K562 (cell line): ENCODE data around the gene CLCF1. TPM values are rescaled to one million over a fixed set of nuclear protein-coding genes. Genes with fewer than 3 reads are reported as not detected.

Experiments
- CBX1 ChIP-seq: sonication (generic); IDR thresholded peaks from 2 replicates; pipeline ENCODE4 v1.6.1; 2016; ENCODE audit warnings: antibody characterized with exemption, low read depth, mild to moderate bottlenecking
- HNRNPL ChIP-seq: fragments of 200-400 bp; formaldehyde crosslinking; IDR thresholded peaks from 2 replicates; pipeline ENCODE4 v1.6.1; 2017; ENCODE audit warnings: low read depth, mild to moderate bottlenecking, low read length
- SNIP1 ChIP-seq: fragments of 450-650 bp; IDR thresholded peaks from 2 replicates; pipeline ENCODE4 v1.7.1; 2017; ENCODE audit warnings: low read depth, mild to moderate bottlenecking
- TBP ChIP-seq: optimal IDR thresholded peaks from 2 replicates; pipeline ENCODE3; 2011; ENCODE audit warnings: low read depth, low read length, improper control_type of control experiment
- ZNF408 ChIP-seq: fragments of 250-450 bp; sonication (Bioruptor Pico); IDR thresholded peaks from 2 replicates; pipeline ENCODE4 v1.4.0; 2020; ENCODE audit warnings: low read depth, mild to moderate bottlenecking, moderate library complexity
- polyA plus RNA-seq, 8 experiments: library from polyadenylated mRNA; depleted of rRNA in 4 of 8; stranded (reverse) in 5 of 8; unstranded in 3 of 8; fragments of >200 nt; fragmentation: Nextera tagmentation in 2 of 8; fragmentation: Illumina TruSeq in 1 of 8; extraction: Ambion mirVana in 2 of 8; extraction: Trizol in 1 of 8; gene quantifications; 2 replicates each; pipeline versions ENCODE4 v1.2.1 to v1.2.3, GENCODE V29; 2011 to 2014; ENCODE audit warnings: inconsistent platforms in 1 of 8, missing spikeins in 1 of 8
- total RNA-seq, 7 experiments: library from RNA; depleted of rRNA in 6 of 7; stranded (reverse); fragments of >200 nt in 6 of 7; fragmentation: Illumina TruSeq in 2 of 7; extraction: Trizol in 2 of 7; gene quantifications; 2 replicates each; pipeline versions ENCODE4 v1.2.1 to v1.2.3, GENCODE V29; 2011 to 2021; ENCODE audit warnings: low replicate concordance in 1 of 7
- TF ChIP-seq, protein P1 (sequence below), 2 experiments: fragments of 450-650 bp in 1 of 2; sonication (generic) in 1 of 2; formaldehyde crosslinking in 1 of 2; IDR thresholded peaks; 2 replicates each; pipeline versions ENCODE4 v1.7.1 to v1.9.0; 2016 to 2022; ENCODE audit warnings: inconsistent platforms in 1 of 2, mild to moderate bottlenecking in 1 of 2, missing genetic modification reagents in 1 of 2
- TF ChIP-seq, protein P2 (sequence below): sonication (generic); formaldehyde crosslinking; IDR thresholded peaks from 2 replicates; pipeline ENCODE4 v1.8.1; 2023; ENCODE audit warnings: mild to moderate bottlenecking, missing genetic modification reagents
- TF ChIP-seq, protein P3 (sequence below): fragments of 250-450 bp; sonication (Bioruptor Pico); IDR thresholded peaks from 2 replicates; pipeline ENCODE4 v1.9.0; 2021; ENCODE audit warnings: mild to moderate bottlenecking

Gene CLCF1
- total and polyA plus RNA-seq, 9 of the 15 experiments (the other 6 are each of a cell fraction or from before 2014, with no cell fraction given) = 0.49 to 5.8 (median 3.0) TPM

DNA sequence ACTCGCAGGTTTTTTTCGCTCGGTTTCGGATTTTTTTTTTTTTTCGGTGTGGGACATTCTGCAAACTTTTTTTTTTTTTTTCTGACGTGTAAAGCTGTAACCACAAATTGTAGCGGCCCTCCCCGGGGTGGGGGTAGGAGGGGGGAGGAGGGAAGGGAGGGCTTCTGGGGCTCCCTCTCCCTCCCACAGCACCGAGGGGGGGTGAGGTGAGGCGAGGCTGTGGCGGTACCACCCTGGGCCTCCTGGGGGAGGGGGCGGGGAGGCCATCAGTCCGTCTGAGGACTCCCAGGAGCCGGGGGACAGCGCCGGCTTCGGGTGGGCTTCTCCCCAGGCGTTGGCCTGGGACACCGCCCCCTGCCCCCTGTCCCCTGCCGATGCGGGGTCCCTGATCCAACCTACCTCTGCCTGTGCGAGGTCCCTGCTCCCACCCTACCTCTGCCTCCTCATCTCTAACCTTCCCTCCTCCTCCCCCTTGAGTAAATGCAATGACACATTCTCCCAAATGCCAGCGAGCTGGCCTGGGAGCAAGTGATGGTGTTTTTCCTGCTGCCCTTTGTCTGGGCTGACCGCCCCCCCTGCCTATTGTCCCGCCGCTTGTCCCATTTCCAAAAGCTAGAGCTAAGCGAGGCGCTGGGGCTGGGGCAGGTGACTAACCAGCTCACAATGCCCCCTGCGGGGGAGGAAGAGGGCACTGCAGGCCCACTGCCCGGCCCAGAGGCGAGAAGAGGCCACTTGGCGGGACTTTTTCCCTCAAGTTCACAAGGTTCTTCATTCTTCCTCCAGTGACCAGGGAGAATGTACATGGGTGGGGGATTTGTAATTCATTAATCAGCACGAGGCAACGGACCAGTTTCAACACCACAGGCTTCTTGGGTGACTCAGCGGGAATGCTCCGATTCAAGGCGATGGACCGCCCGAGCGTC lies 511 bp upstream of the CLCF1 start (continued):
- TF ChIP-seq, protein P1, sequence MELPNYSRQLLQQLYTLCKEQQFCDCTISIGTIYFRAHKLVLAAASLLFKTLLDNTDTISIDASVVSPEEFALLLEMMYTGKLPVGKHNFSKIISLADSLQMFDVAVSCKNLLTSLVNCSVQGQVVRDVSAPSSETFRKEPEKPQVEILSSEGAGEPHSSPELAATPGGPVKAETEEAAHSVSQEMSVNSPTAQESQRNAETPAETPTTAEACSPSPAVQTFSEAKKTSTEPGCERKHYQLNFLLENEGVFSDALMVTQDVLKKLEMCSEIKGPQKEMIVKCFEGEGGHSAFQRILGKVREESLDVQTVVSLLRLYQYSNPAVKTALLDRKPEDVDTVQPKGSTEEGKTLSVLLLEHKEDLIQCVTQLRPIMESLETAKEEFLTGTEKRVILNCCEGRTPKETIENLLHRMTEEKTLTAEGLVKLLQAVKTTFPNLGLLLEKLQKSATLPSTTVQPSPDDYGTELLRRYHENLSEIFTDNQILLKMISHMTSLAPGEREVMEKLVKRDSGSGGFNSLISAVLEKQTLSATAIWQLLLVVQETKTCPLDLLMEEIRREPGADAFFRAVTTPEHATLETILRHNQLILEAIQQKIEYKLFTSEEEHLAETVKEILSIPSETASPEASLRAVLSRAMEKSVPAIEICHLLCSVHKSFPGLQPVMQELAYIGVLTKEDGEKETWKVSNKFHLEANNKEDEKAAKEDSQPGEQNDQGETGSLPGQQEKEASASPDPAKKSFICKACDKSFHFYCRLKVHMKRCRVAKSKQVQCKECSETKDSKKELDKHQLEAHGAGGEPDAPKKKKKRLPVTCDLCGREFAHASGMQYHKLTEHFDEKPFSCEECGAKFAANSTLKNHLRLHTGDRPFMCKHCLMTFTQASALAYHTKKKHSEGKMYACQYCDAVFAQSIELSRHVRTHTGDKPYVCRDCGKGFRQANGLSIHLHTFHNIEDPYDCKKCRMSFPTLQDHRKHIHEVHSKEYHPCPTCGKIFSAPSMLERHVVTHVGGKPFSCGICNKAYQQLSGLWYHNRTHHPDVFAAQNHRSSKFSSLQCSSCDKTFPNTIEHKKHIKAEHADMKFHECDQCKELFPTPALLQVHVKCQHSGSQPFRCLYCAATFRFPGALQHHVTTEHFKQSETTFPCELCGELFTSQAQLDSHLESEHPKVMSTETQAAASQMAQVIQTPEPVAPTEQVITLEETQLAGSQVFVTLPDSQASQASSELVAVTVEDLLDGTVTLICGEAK (IDR thresholded peaks at IDR 0.05) = peak; percentile 45
- TF ChIP-seq, protein P1 (CRISPR knock-in tag; IDR thresholded peaks at IDR 0.05) = no peak
- TF ChIP-seq, protein P2, sequence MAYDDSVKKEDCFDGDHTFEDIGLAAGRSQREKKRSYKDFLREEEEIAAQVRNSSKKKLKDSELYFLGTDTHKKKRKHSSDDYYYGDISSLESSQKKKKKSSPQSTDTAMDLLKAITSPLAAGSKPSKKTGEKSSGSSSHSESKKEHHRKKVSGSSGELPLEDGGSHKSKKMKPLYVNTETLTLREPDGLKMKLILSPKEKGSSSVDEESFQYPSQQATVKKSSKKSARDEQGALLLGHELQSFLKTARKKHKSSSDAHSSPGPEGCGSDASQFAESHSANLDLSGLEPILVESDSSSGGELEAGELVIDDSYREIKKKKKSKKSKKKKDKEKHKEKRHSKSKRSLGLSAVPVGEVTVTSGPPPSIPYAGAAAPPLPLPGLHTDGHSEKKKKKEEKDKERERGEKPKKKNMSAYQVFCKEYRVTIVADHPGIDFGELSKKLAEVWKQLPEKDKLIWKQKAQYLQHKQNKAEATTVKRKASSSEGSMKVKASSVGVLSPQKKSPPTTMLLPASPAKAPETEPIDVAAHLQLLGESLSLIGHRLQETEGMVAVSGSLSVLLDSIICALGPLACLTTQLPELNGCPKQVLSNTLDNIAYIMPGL (CRISPR knock-in tag) = no peak
- TF ChIP-seq SNIP1 (no peak; the same call in 1 of the 2 replicates), ZNF408 (CRISPR knock-in tag) (no peak), HNRNPL (0 out of 2 replicates have a peak, but pooled peaks have one; percentile 42), TBP (no peak), CBX1 (no peak)
- TF ChIP-seq, protein P3, sequence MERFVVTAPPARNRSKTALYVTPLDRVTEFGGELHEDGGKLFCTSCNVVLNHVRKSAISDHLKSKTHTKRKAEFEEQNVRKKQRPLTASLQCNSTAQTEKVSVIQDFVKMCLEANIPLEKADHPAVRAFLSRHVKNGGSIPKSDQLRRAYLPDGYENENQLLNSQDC (CRISPR knock-in tag) = no peak
